Mammary epithelial cell (primary cell): ENCODE results near the gene PPP4C.

Source experiments
- CTCF ChIP-seq, 2 donors: IDR thresholded peaks in 1 of 2; conservative IDR thresholded peaks in 1 of 2; 2 replicates each; pipeline ENCODE4 v1.5.1; 2011 to 2012; ENCODE audit warnings: inconsistent platforms in 2 of 2, low read length in 2 of 2, mild to moderate bottlenecking in 2 of 2, control low read depth in 1 of 2, low read depth in 1 of 2; ENCODE audit not compliant: insufficient read depth in 1 of 2; ENCODE audit errors: extremely low read depth in 1 of 2
- EZH2 ChIP-seq: IDR thresholded peaks from 2 replicates; pipeline ENCODE4 v1.6.1; 2012; ENCODE audit warnings: low read length, inconsistent platforms, borderline replicate concordance

GRCh38 chr16:30060346-30060745, 15.4 kb upstream of the PPP4C start:
- TF ChIP-seq CTCF (conservative IDR thresholded peaks at IDR 0.05 in 1 of 2, IDR thresholded peaks at IDR 0.05 in 1 of 2; ENCODE audit: extremely low read depth in 1 of 2, insufficient read depth in 1 of 2, low read depth in 1 of 2, low read length in 2 of 2) (no peak), EZH2 (no peak)
